WERI-Rb-1 (cell line): ENCODE measurements around the gene P2RY8.
"Not testable (repeated sequence)": the region's sequence is repeated elsewhere in the genome, so short reads cannot be mapped to it uniquely, and the experiment has no call there.

ENCODE experiments used
- DNase-seq: peaks from one replicate; pipeline ENCODE4 v3.0.0-alpha.2; 2020
- H3K27ac ChIP-seq: fragments of 250-450 bp; sonication (Bioruptor Pico); 2 replicates; pipeline ENCODE4 v1.5.1; 2020; ENCODE audit warnings: mild to moderate bottlenecking, moderate library complexity
- H3K27me3 ChIP-seq: fragments of 250-450 bp; sonication (Bioruptor Pico); 2 replicates; pipeline ENCODE4 v1.5.1; 2021; ENCODE audit warnings: mild to moderate bottlenecking, low read depth, moderate library complexity; ENCODE audit not compliant: insufficient read depth, severe bottlenecking
- H3K36me3 ChIP-seq: fragments of 250-450 bp; sonication (Bioruptor Pico); 2 replicates; pipeline ENCODE4 v1.5.1; 2020; ENCODE audit warnings: mild to moderate bottlenecking, moderate library complexity
- H3K4me3 ChIP-seq: 2 replicates; pipeline ENCODE4 v1.5.1; 2011; ENCODE audit warnings: low read depth, mild to moderate bottlenecking, control low read depth, low read length
- H3K9me3 ChIP-seq: fragments of 250-450 bp; sonication (Bioruptor Pico); 2 replicates; pipeline ENCODE4 v1.5.1; 2021; ENCODE audit warnings: mild to moderate bottlenecking, moderate library complexity; ENCODE audit not compliant: severe bottlenecking
- TF ChIP-seq, protein P1 (sequence below): IDR thresholded peaks from 2 replicates; pipeline ENCODE4 v1.5.1; 2011; ENCODE audit warnings: low read depth, mild to moderate bottlenecking, control low read depth, inconsistent platforms, low read length

The P2RY8 gene

DNA sequence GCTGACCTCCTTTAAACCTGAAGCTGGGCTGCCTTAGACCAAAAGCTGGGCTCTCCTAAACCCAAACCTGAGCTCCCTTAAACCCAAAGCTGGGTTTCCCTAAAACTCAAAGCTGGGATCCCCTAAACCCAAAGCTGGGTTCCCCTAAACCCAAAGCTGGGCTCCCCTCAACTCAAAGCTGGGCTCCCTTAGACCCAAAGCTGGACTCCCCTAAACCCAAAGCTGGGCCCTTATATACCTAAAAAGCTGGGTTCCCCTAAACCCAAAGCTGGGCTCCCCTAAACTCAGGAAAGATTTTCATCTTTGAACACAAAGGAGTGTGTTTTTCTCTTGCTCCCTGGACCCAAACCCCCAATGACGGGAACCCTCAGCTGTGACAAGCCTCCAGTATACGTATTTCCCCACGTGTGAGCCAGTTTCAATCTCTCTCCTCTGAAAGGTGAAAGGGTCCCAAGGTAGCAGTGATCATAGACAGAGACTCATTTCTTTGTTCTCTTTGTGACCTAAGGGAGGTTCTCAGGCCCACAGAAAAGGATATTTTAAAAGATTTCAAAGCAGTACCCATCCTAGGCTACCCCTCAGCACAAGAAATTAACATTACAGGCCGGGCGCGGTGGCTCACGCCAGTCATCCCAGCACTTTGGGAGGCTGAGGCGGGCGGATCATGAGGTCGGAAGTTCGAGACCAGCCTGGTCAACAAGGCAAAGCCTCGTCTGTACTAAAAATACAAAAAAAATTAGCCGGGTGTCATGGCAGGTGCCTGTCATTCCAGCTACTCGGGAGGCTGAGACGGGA, 52.9 kb downstream of the P2RY8 start:
- TF ChIP-seq, protein P1, sequence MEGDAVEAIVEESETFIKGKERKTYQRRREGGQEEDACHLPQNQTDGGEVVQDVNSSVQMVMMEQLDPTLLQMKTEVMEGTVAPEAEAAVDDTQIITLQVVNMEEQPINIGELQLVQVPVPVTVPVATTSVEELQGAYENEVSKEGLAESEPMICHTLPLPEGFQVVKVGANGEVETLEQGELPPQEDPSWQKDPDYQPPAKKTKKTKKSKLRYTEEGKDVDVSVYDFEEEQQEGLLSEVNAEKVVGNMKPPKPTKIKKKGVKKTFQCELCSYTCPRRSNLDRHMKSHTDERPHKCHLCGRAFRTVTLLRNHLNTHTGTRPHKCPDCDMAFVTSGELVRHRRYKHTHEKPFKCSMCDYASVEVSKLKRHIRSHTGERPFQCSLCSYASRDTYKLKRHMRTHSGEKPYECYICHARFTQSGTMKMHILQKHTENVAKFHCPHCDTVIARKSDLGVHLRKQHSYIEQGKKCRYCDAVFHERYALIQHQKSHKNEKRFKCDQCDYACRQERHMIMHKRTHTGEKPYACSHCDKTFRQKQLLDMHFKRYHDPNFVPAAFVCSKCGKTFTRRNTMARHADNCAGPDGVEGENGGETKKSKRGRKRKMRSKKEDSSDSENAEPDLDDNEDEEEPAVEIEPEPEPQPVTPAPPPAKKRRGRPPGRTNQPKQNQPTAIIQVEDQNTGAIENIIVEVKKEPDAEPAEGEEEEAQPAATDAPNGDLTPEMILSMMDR, result no peak

DNA sequence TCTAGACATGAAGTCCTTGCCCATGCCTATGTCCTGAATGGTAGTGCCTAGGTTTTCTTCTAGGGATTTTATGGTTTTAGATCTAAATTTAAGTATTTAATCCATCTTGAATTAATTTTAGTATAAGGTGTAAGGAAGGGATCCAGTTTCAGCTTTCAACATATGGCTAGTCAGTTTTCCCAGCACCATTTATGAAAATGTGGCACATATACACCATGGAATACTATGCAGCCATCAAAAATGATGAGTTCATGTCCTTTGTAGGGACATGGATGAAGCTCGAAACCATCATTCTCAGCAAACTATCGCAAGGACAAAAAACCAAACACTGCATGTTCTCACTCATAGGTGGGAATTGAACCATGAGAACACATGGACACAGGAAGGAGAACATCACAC, 54.5 kb downstream of the P2RY8 start:
- peak overlapping the region; percentile 90 for H3K27ac ChIP-seq
- DNase-seq, H3K36me3 ChIP-seq, H3K27me3 ChIP-seq: not testable (repeated sequence)
- H3K9me3 ChIP-seq, result peaks cover 12% of the 10 kb centered on the region
- H3K4me3 ChIP-seq, result peak overlapping the region; percentile 50

More for the DNA sequence above, 52.9 kb downstream of the P2RY8 start:
- Histone ChIP-seq H3K9me3 (peaks cover 12% of the 10 kb centered on the region), H3K27ac (no peak overlapping the region), H3K4me3 (no peak overlapping the region), H3K27me3 (no peaks in the 10 kb centered on the region), H3K36me3 (no peaks in the 10 kb centered on the region)
- no peak for DNase-seq

DNA sequence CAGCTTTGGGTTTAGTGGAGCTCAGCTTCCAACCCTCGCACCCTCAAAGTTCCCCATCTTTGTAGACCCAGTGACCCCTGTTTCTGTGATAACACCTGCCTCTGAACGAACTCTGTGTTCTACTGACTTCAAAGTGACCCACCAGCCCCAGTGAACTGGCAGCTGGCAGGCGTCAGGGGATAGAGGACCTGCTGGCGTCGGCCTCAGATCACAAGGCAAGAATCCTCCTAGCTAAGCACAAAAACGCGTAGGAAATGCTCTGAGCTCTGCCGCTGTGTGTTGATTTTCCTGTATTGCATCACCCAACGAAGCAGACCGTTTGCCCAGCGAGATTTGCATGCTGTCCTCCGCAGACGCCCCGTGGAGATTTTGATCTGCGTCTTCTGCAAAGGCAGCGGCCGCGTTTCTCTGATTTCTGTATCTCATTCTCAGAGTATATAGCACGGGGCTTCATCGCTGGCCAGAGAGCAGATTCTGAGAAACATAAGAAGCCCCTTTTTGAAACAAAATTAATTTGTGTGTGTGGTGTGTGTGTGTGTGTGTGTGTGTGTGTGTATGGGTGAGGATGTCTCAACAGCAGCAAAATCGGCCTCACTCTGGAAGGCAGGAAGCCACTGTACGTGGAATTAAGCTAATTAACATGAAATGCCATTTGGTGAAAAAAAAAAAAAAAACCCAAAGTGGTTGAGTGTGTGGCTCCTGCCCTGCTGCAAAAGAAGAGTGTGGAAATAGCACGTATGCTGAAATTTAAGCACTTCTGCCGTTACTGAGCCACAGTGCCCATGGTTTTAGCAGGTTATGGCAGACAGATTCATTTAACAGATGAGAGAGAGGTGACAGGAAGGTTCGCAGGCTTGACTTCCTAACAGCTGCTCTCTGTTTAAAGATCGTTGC, 55.1 kb downstream of the P2RY8 start:
- H3K27me3 ChIP-seq, result no peaks in the 10 kb centered on the region
- TF ChIP-seq, protein P1, result no peak
- H3K4me3 ChIP-seq, result peak overlapping the region; percentile 50
- H3K9me3 ChIP-seq, result peaks cover 12% of the 10 kb centered on the region
- DNase-seq, result peak; percentile 87
- H3K27ac ChIP-seq, result peak overlapping the region; percentile 90
- no peaks in the 10 kb centered on the region for H3K36me3 ChIP-seq

DNA sequence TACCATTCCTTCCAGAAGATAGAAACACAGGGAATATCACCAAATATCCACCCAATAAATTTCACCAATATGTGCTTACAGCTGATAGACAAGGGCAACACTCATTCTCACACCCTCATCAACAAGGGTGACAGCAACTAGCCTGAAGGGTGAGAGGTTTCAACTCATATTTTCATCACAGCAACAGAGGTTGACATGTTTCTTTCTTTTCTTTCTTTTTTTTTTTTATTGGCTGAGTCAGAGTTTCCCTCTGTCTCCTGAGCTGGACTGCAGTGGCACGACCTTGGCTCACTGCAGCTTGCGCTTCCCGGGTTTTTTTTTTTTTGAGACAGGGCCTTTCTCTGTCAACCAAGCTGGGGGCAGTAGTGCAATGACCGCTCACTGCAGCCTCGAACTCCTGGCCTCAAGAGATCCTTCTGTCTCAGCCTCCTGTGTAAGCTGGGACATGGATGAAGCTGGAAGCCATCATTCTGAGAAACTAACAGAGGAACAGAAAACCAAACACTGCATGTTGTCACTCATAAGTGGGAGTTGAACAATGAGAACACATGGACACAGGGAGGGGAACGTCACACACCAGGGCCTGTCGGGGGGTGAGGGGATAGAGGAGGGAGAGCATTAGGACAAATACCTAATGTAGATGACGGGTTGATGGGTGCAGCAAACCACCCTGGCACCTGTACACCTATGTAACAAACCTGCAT, 56.8 kb downstream of the P2RY8 start:
- Histone ChIP-seq H3K27me3 (no peaks in the 10 kb centered on the region), H3K4me3 (no peak overlapping the region), H3K27ac (no peak overlapping the region), H3K9me3 (peaks cover 9% of the 10 kb centered on the region), H3K36me3 (no peaks in the 10 kb centered on the region)
- TF ChIP-seq, protein P1, result no peak
- DNase-seq, result no peak

DNA sequence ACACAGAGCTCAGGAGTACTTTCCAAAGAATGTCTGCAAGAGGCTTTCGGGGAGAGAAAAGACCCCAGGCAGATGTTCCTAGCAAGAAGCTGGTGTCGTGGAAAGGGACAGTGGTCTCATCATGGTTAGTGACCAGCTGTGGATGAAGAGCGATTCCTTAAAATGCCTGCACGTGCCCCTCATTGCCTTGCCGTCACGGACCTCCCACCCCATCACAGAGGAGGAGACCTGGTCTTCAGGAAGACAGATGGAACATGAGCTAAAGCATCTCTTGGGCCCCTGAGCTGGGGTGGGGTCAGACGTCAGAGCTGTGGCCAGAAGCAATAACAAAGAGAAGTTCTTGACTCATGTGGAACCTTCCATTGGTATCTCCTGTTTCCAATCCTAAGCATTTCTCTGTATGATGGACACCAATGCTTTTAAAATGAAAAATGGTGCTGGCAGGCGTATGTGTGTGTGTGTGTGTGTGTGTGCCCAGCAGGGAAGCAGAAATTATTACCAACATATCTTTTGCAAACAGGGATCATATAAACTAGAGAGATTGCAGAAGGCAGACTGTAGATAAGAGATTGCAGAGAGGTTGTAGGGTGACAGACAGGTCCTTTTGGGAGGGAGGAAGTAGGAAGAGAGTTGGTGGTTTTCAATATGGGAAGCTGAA, 59.1 kb downstream of the P2RY8 start:
- TF ChIP-seq, protein P1, result no peak
- H3K36me3 ChIP-seq, result no peaks in the 10 kb centered on the region
- H3K27me3 ChIP-seq, result no peaks in the 10 kb centered on the region
- no peak for DNase-seq
- H3K4me3 ChIP-seq, result no peak overlapping the region
- no peak overlapping the region for H3K27ac ChIP-seq
- peaks cover 9% of the 10 kb centered on the region for H3K9me3 ChIP-seq
